ENCODE results near the gene TSPAN18. TPM values are rescaled to one million over a fixed set of nuclear protein-coding genes. Genes with fewer than 3 reads are reported as not detected.

Gene TSPAN18
- total RNA-seq, 2 donors from 2014 or later: 3.4 to 13.4 TPM

DNA sequence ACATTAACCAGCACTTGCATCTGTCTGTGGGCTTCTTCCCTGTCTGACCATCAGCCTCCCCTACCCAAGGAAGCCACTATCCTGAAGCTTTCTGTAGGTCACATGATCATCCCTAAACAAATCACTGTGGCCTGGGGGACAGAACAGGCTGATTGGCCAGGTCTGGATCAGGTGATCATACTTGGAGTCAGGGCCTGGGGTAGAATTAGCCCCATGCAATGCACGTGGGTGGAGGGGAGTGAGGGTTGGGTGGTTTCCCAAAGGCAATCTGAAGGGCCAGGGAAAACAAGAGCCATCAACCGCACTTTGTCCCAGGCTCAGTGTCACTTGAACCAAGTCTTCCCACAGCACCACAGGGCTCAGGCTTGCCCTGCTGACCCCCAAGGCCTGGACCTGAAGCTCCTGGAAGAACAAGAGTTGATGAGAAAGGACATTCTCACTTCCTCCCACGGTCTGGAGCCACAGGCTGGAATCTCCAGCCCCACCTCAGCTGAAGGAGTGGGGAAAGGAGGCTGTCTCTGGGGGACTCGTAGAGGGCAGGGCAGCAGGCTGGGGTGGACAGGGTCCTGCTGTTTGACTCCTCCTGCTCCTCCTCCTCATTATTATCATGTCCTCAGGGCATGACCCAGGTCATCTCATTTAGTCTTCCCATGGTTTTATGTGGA is 31.5 kb upstream of the TSPAN18 start:
- intact Hi-C loops (cut with DNase I): no loop called here
- no peaks in the 10 kb centered on the region for H3K36me3 ChIP-seq

DNA sequence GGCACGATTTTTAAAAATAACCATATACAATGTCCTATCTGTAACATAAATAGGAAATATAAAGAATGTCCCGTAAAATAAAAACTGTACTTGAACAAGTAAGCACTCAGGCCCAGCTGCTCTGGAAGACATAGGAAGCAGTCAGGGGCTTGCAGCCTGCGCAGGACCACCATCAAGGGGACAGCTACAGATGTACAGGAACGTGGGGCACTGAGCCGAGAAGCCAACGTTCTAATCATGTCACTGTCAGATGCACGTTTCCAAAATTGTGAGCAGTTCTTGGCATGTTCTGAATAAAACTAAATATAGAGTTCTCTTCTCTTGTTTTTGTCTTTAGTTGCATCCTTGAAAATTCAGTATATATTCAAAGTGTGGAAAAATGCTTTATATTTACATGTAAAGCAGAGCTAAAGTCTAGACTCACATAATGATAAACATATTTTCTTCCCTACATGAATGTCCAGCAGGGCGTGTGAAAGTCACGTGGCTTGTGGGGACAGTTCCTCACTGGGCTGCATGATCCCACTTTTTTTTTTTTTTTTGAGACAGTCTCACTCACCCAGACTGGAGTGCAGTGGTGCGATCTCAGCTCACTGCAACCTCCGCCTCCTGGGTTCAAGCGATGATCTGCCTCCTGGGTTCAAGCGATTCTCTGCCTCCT is 28.4 kb upstream of the TSPAN18 start:
- H3K4me3 ChIP-seq: no peak overlapping the region
- H3K27ac ChIP-seq: no peak overlapping the region
- no peaks in the 10 kb centered on the region for H3K27me3 ChIP-seq
- intact Hi-C loops (cut with DNase I): no loop called here
- no peaks in the 10 kb centered on the region for H3K36me3 ChIP-seq
- no peak for DNase-seq
- H3K9ac ChIP-seq (ENCODE audit: low read depth in 2 of 2, low read length in 2 of 2): no peak overlapping the region
- no peaks in the 10 kb centered on the region for H3K9me3 ChIP-seq
- no peaks in the 10 kb centered on the region for H3K4me1 ChIP-seq
- TF ChIP-seq, protein P1, sequence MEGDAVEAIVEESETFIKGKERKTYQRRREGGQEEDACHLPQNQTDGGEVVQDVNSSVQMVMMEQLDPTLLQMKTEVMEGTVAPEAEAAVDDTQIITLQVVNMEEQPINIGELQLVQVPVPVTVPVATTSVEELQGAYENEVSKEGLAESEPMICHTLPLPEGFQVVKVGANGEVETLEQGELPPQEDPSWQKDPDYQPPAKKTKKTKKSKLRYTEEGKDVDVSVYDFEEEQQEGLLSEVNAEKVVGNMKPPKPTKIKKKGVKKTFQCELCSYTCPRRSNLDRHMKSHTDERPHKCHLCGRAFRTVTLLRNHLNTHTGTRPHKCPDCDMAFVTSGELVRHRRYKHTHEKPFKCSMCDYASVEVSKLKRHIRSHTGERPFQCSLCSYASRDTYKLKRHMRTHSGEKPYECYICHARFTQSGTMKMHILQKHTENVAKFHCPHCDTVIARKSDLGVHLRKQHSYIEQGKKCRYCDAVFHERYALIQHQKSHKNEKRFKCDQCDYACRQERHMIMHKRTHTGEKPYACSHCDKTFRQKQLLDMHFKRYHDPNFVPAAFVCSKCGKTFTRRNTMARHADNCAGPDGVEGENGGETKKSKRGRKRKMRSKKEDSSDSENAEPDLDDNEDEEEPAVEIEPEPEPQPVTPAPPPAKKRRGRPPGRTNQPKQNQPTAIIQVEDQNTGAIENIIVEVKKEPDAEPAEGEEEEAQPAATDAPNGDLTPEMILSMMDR (IDR thresholded peaks at IDR 0.05): no peak

More for the DNA sequence above, 31.5 kb upstream of the TSPAN18 start:
- Histone ChIP-seq H3K9me3 (no peaks in the 10 kb centered on the region), H3K27ac (no peak overlapping the region), H3K4me1 (no peaks in the 10 kb centered on the region), H3K4me3 (no peak overlapping the region), H3K9ac (ENCODE audit: low read depth in 2 of 2, low read length in 2 of 2) (no peak overlapping the region), H3K27me3 (no peaks in the 10 kb centered on the region)
- no peak for DNase-seq
- TF ChIP-seq, protein P1 (IDR thresholded peaks at IDR 0.05): no peak

DNA sequence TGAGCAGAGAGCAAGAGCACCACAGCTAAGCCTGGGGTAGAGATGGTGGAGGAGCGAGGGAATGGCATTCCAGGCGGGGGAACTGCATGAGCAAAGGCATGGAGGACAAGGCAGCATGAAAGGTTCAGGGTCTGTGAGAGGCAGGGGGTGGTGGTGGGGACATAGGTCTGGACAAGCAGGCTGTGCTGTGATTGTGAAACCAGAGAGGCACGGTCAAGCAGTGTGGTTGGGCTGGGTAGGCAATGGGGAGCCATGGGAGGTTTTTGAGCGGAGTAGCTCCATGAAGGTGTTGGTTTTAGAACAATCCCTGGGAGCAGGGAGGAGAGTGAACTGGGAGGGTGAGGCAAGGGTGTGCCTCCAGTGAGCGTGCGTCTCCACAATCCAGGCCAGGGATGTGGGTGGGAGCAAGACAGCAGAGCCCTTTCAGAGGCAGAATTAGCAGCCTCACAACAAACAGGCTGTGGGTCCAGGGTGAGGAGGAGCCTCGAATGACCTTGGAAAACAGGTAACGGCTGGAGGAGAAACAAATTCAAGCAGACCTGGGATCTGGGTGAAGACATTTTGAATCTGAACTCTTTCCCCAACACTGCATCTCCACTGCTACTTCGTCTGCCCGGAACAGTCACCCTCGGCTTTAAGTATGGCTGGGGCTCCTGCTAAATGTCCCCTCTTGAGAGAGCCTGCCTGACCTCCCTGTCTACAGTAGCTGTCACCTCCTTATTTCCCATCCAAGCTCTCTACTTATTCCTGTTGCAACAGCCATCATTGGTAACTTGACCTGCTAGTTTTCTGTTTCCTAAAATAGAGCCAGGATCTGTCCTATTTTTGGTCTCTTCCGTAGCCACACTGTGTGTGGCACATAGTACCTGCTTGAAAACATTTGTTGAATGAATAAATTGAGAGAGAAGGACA is 27.0 kb upstream of the TSPAN18 start:
- TF ChIP-seq, protein P1 (IDR thresholded peaks at IDR 0.05): no peak
- intact Hi-C loops (cut with DNase I): no loop called here
- no peaks in the 10 kb centered on the region for H3K36me3 ChIP-seq
- no peaks in the 10 kb centered on the region for H3K9me3 ChIP-seq
- H3K9ac ChIP-seq (ENCODE audit: low read depth in 2 of 2, low read length in 2 of 2): no peak overlapping the region
- no peaks in the 10 kb centered on the region for H3K4me1 ChIP-seq
- no peak overlapping the region for H3K27ac ChIP-seq
- H3K27me3 ChIP-seq: no peaks in the 10 kb centered on the region
- DNase-seq: no peak
- H3K4me3 ChIP-seq: no peak overlapping the region

DNA sequence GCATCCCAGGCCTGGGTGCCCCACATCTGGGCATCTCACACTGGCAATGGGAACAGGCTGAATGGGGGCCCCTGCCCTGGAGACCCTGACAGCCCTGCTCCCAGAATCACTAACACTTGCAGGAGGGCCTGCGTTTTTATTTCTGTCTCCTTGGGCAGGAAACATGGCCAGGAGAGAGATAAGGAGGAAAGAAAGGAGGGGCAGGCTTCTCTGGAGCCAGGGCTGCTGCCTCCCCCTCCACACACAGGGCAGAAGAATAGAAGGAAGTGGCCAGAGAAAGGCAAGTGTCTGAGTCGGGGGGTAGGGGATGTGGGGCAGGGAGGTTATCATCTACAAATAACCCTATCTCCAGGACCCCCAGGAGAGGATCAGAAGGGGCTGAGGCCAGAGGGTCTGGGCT is 25.5 kb upstream of the TSPAN18 start:
- H3K36me3 ChIP-seq: no peaks in the 10 kb centered on the region
- H3K27me3 ChIP-seq: no peaks in the 10 kb centered on the region
- H3K9me3 ChIP-seq: no peaks in the 10 kb centered on the region
- TF ChIP-seq, protein P1 (IDR thresholded peaks at IDR 0.05): no peak
- DNase-seq: no peak
- no peak overlapping the region for H3K9ac ChIP-seq (ENCODE audit: low read depth in 2 of 2, low read length in 2 of 2)
- no peak overlapping the region for H3K27ac ChIP-seq
- no peak overlapping the region for H3K4me3 ChIP-seq
- intact Hi-C loops (cut with DNase I): no loop called here
- H3K4me1 ChIP-seq: no peaks in the 10 kb centered on the region

DNA sequence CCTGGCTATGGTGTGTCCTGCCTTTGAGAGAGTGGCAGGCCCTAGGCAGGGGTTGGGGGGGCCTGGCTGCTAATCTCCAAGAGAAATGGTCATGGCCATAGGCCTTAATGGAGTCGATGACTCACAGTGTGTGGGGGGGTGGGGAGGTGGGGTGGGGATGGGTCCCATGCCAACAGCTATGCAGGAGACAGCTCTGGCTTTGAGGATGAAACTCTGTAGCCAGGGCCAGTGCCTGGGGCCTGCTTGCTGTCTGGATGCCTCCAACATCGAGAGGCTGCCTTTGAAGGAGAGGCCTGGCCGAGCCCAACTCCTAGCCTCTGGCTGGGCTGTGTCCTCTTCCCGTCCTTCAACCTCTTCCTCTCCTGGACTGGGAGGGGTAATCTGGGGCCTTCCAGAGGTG is 23.9 kb upstream of the TSPAN18 start:
- no peak overlapping the region for H3K27ac ChIP-seq
- H3K9ac ChIP-seq (ENCODE audit: low read depth in 2 of 2, low read length in 2 of 2): no peak overlapping the region
- H3K9me3 ChIP-seq: no peaks in the 10 kb centered on the region
- no peaks in the 10 kb centered on the region for H3K4me1 ChIP-seq
- H3K4me3 ChIP-seq: no peak overlapping the region
- DNase-seq: no peak
- TF ChIP-seq, protein P1 (IDR thresholded peaks at IDR 0.05): no peak
- intact Hi-C loops (cut with DNase I): no loop called here
- no peaks in the 10 kb centered on the region for H3K36me3 ChIP-seq
- no peaks in the 10 kb centered on the region for H3K27me3 ChIP-seq

Measured in colonic mucosa (tissue), 4 donors.